Measurements from ENCODE around the gene CMTM3. TPM values are rescaled to one million over a fixed set of nuclear protein-coding genes. Genes with fewer than 3 reads are reported as not detected.
A peak's percentile ranks its signal among the peaks of the same experiment; 100 is the strongest.

CMTM3 gene
- total RNA-seq, 1 experiment from 2014 or later: 39.2 TPM

GRCh38 chr16:66621973-66622372, 17.5 kb downstream of the CMTM3 start:
- H3K4me1 Mint-ChIP-seq: peaks cover 32 to 35% of the 10 kb centered on the region in 2 experiments
- Histone ChIP-seq H3T11ph (ENCODE audit: low read length) (no peak overlapping the region), H3K4me2 (ENCODE audit: insufficient read depth, insufficient read length, low read length) (no peak overlapping the region), H2BK5ac (ENCODE audit: insufficient read length, low read length) (no peak overlapping the region), H3K23me2 (ENCODE audit: insufficient read length, low read depth, low read length, poor library complexity, severe bottlenecking) (no peaks in the 10 kb centered on the region), H3K4me1 (ENCODE audit: insufficient read depth, low read length) (peaks cover 5% of the 10 kb centered on the region; the same call in 1 of the 2 replicates), H3K14ac (ENCODE audit: insufficient read depth, low read length) (no peak overlapping the region), H4K5ac (ENCODE audit: insufficient read length, low read depth, low read length) (no peak overlapping the region), H4K20me1 (ENCODE audit: control insufficient read depth, insufficient read depth, insufficient read length) (no peaks in the 10 kb centered on the region), H3K18ac (ENCODE audit: insufficient read length, low read depth, low read length) (no peak overlapping the region), H3K27me3 (ENCODE audit: insufficient read depth, low read length) (no peaks in the 10 kb centered on the region), H3K56ac (ENCODE audit: insufficient read length, low read depth, low read length) (no peak overlapping the region), H3K27ac (ENCODE audit: insufficient read length, low read depth, low read length) (no peak overlapping the region), H3K23ac (ENCODE audit: insufficient read length, low read depth, low read length) (no peak overlapping the region), H2BK15ac (ENCODE audit: low read depth, low read length) (no peak overlapping the region), H3K79me2 (ENCODE audit: insufficient read depth, low read length) (no peaks in the 10 kb centered on the region), H4K91ac (ENCODE audit: insufficient read length, low read depth, low read length) (no peak overlapping the region), H2BK120ac (ENCODE audit: low read depth, low read length, poor library complexity, severe bottlenecking) (no peak overlapping the region), H3K9ac (ENCODE audit: extremely low read depth, insufficient read length, low read length) (no peak overlapping the region), H3K79me1 (ENCODE audit: insufficient read depth, low read depth, low read length, poor library complexity, severe bottlenecking) (no peaks in the 10 kb centered on the region), H4K8ac (replicated peaks; ENCODE audit: insufficient read length, low read depth, low read length) (no peak overlapping the region), H2BK20ac (ENCODE audit: low read depth, low read length, poor library complexity, severe bottlenecking) (no peak overlapping the region), H2AK5ac (ENCODE audit: insufficient read length, low read length) (no peak overlapping the region), H3K9me3 (ENCODE audit: control insufficient read depth, low read depth, low read length) (no peaks in the 10 kb centered on the region), H3K4ac (ENCODE audit: low read depth, low read length) (no peak overlapping the region), H2BK12ac (ENCODE audit: insufficient read length, low read depth, low read length) (no peak overlapping the region), H2AFZ (ENCODE audit: low read length) (no peak overlapping the region)
- no peaks in the 10 kb centered on the region for H3K9me3 Mint-ChIP-seq
- H3K4me3 Mint-ChIP-seq: no peak overlapping the region
- no peak for DNase-seq
- peaks cover 15 to 48% (median 44%) of the 10 kb centered on the region in 3 experiments; a peak in 6 of 7 replicates for H3K36me3 Mint-ChIP-seq (ENCODE audit: insufficient read depth in 1 of 3, low read depth in 3 of 3)
- no CpG with 5 or more reads among the region's 14 CpGs for WGBS (ENCODE audit: extremely low coverage, insufficient read length, low lambda C conversion rate)
- peak overlapping the region in 2 of 3 experiments; percentile 60 to 75; a peak in 3 of 7 replicates for H3K27ac Mint-ChIP-seq
- no peaks in the 10 kb centered on the region for H3K27me3 Mint-ChIP-seq (ENCODE audit: low read depth)
- TF ChIP-seq CTCF (conservative IDR thresholded peaks at IDR 0.05): no peak
